ENCODE measurements around the gene SLITRK2. TPM values are rescaled to one million over a fixed set of nuclear protein-coding genes. Genes with fewer than 3 reads are reported as not detected.

Gene SLITRK2
- total RNA-seq, result under 1 TPM; 0.14 to 0.42 TPM

DNA sequence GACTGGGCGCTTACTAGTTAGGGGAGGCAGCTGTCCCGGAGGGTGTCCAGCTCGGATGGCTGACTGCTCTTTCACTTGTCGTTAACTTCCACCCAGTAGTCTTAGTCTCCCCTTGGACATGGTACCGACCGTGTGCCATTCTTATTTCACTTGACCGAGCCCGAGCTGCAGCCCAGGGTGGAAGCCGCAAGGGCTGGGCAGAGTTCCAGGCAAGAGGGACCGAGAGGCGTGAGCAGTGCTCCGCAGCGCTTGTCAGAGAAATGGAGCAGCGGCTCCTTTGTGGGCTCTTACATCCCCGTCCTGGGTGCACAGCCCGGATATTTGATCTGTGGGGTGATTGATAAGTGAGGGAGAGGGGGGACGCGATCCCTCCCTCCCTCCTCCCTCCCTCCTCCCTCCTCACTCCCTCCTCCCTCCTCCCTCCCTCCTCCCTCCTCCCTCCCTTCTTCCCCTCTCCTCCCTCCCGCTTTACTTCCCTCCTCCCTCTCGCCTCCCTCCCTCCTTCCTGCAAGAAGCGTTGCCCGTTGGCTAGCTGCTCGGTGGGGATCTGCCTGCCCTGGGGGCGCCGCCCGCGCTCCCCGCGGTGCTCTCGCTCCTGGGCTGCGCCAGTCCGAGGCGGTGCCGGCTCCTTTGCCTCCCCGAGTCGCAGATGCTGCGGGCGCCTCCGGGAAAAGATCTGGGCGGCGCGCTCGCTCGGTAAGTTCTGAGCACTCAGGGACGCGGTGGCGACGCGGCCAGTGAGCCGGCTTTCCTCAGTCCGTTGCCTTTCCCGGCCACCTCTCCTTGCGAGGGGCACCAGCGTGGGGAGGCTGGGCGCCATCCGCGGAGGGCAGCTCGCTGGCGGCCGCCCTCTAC, at the start of gene SLITRK2:
TSS of gene SLITRK2 (plus strand) at position 499 of the 855 bp plus-strand sequence. CDS start 4,597 bp downstream, outside the sequence.
- no peak for DNase-seq (ENCODE audit: low spot score)
- no peaks in the 10 kb centered on the region for H3K9me3 ChIP-seq
- no peak for ATAC-seq (ENCODE audit: insufficient number of reproducible peaks, low FRiP score, low read depth)
- H3K4me1 ChIP-seq (ENCODE audit: control insufficient read depth in 1 of 2, low read depth in 2 of 2), result no peaks in the 10 kb centered on the region
- TF ChIP-seq, protein P1, sequence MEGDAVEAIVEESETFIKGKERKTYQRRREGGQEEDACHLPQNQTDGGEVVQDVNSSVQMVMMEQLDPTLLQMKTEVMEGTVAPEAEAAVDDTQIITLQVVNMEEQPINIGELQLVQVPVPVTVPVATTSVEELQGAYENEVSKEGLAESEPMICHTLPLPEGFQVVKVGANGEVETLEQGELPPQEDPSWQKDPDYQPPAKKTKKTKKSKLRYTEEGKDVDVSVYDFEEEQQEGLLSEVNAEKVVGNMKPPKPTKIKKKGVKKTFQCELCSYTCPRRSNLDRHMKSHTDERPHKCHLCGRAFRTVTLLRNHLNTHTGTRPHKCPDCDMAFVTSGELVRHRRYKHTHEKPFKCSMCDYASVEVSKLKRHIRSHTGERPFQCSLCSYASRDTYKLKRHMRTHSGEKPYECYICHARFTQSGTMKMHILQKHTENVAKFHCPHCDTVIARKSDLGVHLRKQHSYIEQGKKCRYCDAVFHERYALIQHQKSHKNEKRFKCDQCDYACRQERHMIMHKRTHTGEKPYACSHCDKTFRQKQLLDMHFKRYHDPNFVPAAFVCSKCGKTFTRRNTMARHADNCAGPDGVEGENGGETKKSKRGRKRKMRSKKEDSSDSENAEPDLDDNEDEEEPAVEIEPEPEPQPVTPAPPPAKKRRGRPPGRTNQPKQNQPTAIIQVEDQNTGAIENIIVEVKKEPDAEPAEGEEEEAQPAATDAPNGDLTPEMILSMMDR (IDR thresholded peaks at IDR 0.05), result no peak
- H3K27me3 ChIP-seq (replicated peaks; ENCODE audit: insufficient read depth), result no peaks in the 10 kb centered on the region
- peak within 1 kb of the TSS; percentile 51 for H3K4me3 ChIP-seq
- no peaks in the 10 kb centered on the region for H3K36me3 ChIP-seq
- no peak within 1 kb of the TSS for H3K27ac ChIP-seq

- no peak overlapping the region for H3K27ac ChIP-seq
- H3K4me1 ChIP-seq (ENCODE audit: control insufficient read depth in 1 of 2, low read depth in 2 of 2), result no peaks in the 10 kb centered on the region
- no peaks in the 10 kb centered on the region for H3K27me3 ChIP-seq (replicated peaks; ENCODE audit: insufficient read depth)
- ATAC-seq (ENCODE audit: insufficient number of reproducible peaks, low FRiP score, low read depth) (no peak), DNase-seq (ENCODE audit: low spot score) (no peak)
- H3K4me3 ChIP-seq, result no peak overlapping the region
- no peaks in the 10 kb centered on the region for H3K9me3 ChIP-seq
- TF ChIP-seq, protein P1 (IDR thresholded peaks at IDR 0.05), result no peak
- no peaks in the 10 kb centered on the region for H3K36me3 ChIP-seq
Measured at GRCh38 chrX:145773006-145773405, 44.6 kb upstream of the SLITRK2 start.

DNA sequence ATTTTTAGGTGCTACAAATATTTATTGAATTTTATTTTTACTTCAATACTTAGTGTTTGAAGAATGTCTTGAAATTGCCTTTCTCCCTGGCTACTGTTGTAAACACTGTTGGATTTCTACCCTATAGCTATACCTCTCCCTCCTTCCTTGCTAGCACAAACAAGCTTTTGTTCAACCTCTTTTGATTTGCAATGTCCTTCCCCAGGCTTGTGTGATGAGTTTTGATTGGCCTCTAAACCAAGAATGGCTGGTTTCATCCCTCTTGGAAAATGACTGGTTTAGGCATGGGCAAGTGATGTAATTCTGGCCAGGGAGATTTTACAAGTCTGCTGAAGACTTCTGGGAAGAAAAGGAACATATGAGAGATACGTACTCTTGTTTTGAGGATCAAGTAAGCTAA, 25.3 kb upstream of the SLITRK2 start:
- Histone ChIP-seq H3K36me3 (no peaks in the 10 kb centered on the region), H3K9me3 (no peaks in the 10 kb centered on the region), H3K4me1 (ENCODE audit: control insufficient read depth in 1 of 2, low read depth in 2 of 2) (no peaks in the 10 kb centered on the region), H3K4me3 (no peak overlapping the region), H3K27me3 (replicated peaks; ENCODE audit: insufficient read depth) (no peaks in the 10 kb centered on the region), H3K27ac (no peak overlapping the region)
- TF ChIP-seq, protein P1 (IDR thresholded peaks at IDR 0.05), result no peak
- no peak for DNase-seq (ENCODE audit: low spot score)
- no peak for ATAC-seq (ENCODE audit: insufficient number of reproducible peaks, low FRiP score, low read depth)

DNA sequence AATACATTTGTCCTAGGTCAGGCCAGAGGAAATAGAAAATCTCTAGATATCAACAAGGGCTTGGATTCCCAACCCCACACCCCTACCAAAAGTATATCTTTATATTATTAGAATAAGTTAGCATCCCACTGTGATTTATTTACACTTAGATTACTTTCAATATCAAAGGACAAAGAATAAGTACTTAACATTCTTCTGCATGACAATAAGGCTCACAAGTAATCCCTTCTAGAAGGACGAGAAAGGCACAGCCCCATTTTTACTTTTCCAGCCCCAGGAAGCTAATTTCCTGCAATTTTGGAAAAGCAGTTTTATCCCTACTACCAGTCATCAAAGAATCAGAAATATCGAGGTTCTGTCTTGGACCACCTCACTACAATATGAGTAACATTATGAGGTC, 14.1 kb upstream of the SLITRK2 start:
- H3K4me1 ChIP-seq (ENCODE audit: control insufficient read depth in 1 of 2, low read depth in 2 of 2), result no peaks in the 10 kb centered on the region
- H3K36me3 ChIP-seq, result no peaks in the 10 kb centered on the region
- no peaks in the 10 kb centered on the region for H3K27me3 ChIP-seq (replicated peaks; ENCODE audit: insufficient read depth)
- no peaks in the 10 kb centered on the region for H3K9me3 ChIP-seq
- no peak for DNase-seq (ENCODE audit: low spot score)
- TF ChIP-seq, protein P1 (IDR thresholded peaks at IDR 0.05), result no peak
- H3K4me3 ChIP-seq, result no peak overlapping the region
- H3K27ac ChIP-seq, result no peak overlapping the region
- no peak for ATAC-seq (ENCODE audit: insufficient number of reproducible peaks, low FRiP score, low read depth)

DNA sequence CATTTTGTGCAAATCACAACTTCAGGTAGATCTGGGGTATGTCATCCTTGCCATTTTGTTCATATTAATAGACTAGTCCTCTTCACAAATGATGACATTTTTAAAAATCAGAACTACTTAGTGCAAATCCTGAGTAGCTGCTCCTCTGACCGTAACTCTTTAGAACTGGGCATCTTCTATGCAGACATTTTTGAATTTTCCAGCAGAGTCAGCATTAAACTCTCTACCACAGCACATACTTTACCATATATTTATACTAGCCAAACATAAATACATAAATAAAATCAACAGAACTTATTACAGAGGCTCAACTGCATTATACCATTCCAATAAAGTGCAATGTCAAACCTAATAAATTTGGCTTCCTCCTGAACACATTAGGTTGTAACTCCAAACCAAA, 4.5 kb upstream of the SLITRK2 start:
- Histone ChIP-seq H3K4me3 (no peak overlapping the region), H3K9me3 (no peaks in the 10 kb centered on the region), H3K27ac (no peak overlapping the region), H3K4me1 (ENCODE audit: control insufficient read depth in 1 of 2, low read depth in 2 of 2) (no peaks in the 10 kb centered on the region), H3K36me3 (no peaks in the 10 kb centered on the region), H3K27me3 (replicated peaks; ENCODE audit: insufficient read depth) (no peaks in the 10 kb centered on the region)
- TF ChIP-seq, protein P1 (IDR thresholded peaks at IDR 0.05), result no peak
- DNase-seq (ENCODE audit: low spot score) (no peak), ATAC-seq (ENCODE audit: insufficient number of reproducible peaks, low FRiP score, low read depth) (no peak)

Data from thoracic aorta (tissue), 2 donors.